Psoas muscle (tissue), 8 donors: Measurements from ENCODE around the gene RPL19. TPM values are rescaled to one million over a fixed set of nuclear protein-coding genes. Genes with fewer than 3 reads are reported as not detected.
A peak's percentile ranks its signal among the peaks of the same experiment; 100 is the strongest.
"Not testable (repeated sequence)": the region's sequence is repeated elsewhere in the genome, so short reads cannot be mapped to it uniquely, and the experiment has no call there.

Experiments
- ATAC-seq, 4 donors: fragments of 200-7000 bp; cut with Tn5 transposase; one replicate each; pipeline ENCODE4 v1.9.1; 2020; ENCODE audit warnings: moderate library complexity in 3 of 4, mild to moderate bottlenecking in 2 of 4
- DNase-seq, 2 donors: peaks; one replicate each; pipeline ENCODE4 v3.0.0-alpha.2; 2020
- H3K27ac ChIP-seq: fragments of 200-600 bp; one replicate; pipeline ENCODE4 v1.8.0; 2022
- H3K27me3 ChIP-seq, 3 donors: fragments of 200-600 bp in 1 of 3; one replicate each; pipeline versions ENCODE4 v1.6.1 to v1.8.0; 2013 to 2022; ENCODE audit warnings: low read length in 2 of 3, mild to moderate bottlenecking in 2 of 3, moderate library complexity in 1 of 3; ENCODE audit not compliant: insufficient read depth in 3 of 3
- H3K36me3 ChIP-seq, 2 donors: fragments of 200-600 bp in 1 of 2; one replicate each; pipeline versions ENCODE4 v1.6.1 to v1.8.0; 2013 to 2022; ENCODE audit warnings: low read depth in 1 of 2, mild to moderate bottlenecking in 1 of 2, moderate library complexity in 1 of 2; ENCODE audit not compliant: insufficient read depth in 1 of 2
- H3K4me1 ChIP-seq: fragments of 200-600 bp; one replicate; pipeline ENCODE4 v1.8.0; 2022
- H3K4me3 ChIP-seq: fragments of 200-600 bp; one replicate; pipeline ENCODE4 v1.8.0; 2022; ENCODE audit warnings: mild to moderate bottlenecking
- H3K9me3 ChIP-seq: fragments of 200-600 bp; one replicate; pipeline ENCODE4 v1.8.0; 2022
- WGBS, 3 donors: extraction: QIAGEN DNeasy Blood & Tissue Kit; methylation state at CpG; one replicate each; pipeline versions ENCODE4 v1.1.6 to v1.1.7; 2013; 5-methylcytosine and 5-hydroxymethylcytosine counted together
- intact Hi-C, 2 donors: fragments of 100-400 bp; cut with DNase I; formaldehyde crosslinking; loops; one replicate each; pipeline versions ENCODE4 v1.11.0 to v1.14.2; 2022
- polyA plus RNA-seq, 3 donors: library from polyadenylated mRNA; stranded (reverse); fragments of 200-250 nt; gene quantifications; one replicate each; pipeline ENCODE4 v1.2.3, GENCODE V29; 2013
- total RNA-seq, 4 donors: library from RNA; stranded (reverse); fragmentation: NEBNext Ultra II Directional in 2 of 4; extraction: Animal tissue kit (Norgen Biotek cat#: 25700) in 2 of 4; gene quantifications; one replicate each; pipeline versions ENCODE4 v1.2.1 to v1.2.4, GENCODE V29; 2021 to 2023
- TF ChIP-seq, protein P1 (sequence below): fragments of 200-600 bp; IDR thresholded peaks from one replicate; pipeline ENCODE4 v1.8.0; 2022; ENCODE audit warnings: antibody characterized with exemption
- donor health status: healthy with polysubstance abuse.
- donor health status: DM: no; HTN: no; CAD: no; lungs with moderate emphysema.
- donor health status: Bipolar disorder and iron deficiency.
- donor health status: healthy.
- donor health status: DM: yes; HTN: yes; CAD: no.
- donor health status: DM: no; HTN: no; CAD: no.
- donor health status: DM: no; HTN: no; CAD: no.
- donor health status: DM: yes; HTN: yes; CAD: no.

The RPL19 gene
- total and polyA plus RNA-seq, 7 donors = 1,146 to 3,039 (median 1,520) TPM

DNA sequence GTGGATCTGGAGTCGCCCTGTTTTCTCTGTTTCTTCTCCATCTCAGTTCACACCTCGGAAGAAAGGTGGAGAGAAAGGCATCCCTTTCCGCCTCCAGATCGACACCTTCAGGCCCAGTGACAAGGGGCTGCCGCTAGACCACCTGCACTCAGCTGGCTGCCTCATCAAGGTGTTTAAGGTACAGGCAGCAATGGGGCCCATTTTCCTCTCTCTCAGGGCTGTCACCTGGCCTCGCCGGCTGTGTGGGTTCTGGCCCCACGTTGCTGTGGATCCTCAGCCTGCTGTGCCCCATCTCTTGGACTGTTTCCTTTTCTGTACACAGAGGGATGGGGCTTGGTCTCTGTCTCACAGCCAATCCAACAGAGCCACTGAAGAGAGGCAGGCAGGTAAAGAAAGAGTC, 43.1 kb downstream of the RPL19 start:
- H3K36me3 ChIP-seq = no peaks in the 10 kb centered on the region
- WGBS, 3 donors = 80 to 84% (median 82%) methylated on average over 8 of the region's 8 CpGs
- no peaks in the 10 kb centered on the region for H3K27me3 ChIP-seq
- DNase-seq (no peak), ATAC-seq (no peak)
- intact Hi-C loops = loop anchor here (5.0 kb wide), 2 partner anchors 36 to 261 kb away; no protein-coding TSS in a partner anchor
- TF ChIP-seq, protein P1, sequence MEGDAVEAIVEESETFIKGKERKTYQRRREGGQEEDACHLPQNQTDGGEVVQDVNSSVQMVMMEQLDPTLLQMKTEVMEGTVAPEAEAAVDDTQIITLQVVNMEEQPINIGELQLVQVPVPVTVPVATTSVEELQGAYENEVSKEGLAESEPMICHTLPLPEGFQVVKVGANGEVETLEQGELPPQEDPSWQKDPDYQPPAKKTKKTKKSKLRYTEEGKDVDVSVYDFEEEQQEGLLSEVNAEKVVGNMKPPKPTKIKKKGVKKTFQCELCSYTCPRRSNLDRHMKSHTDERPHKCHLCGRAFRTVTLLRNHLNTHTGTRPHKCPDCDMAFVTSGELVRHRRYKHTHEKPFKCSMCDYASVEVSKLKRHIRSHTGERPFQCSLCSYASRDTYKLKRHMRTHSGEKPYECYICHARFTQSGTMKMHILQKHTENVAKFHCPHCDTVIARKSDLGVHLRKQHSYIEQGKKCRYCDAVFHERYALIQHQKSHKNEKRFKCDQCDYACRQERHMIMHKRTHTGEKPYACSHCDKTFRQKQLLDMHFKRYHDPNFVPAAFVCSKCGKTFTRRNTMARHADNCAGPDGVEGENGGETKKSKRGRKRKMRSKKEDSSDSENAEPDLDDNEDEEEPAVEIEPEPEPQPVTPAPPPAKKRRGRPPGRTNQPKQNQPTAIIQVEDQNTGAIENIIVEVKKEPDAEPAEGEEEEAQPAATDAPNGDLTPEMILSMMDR = no peak
- H3K27ac ChIP-seq = no peak overlapping the region
- H3K4me3 ChIP-seq = no peak overlapping the region
- peaks cover 10% of the 10 kb centered on the region for H3K4me1 ChIP-seq
- no peaks in the 10 kb centered on the region for H3K9me3 ChIP-seq

GRCh38 chr17:39244016-39244599, 44.0 kb downstream of the RPL19 start:
- H3K27ac ChIP-seq = no peak overlapping the region
- intact Hi-C loops = loop anchor here (1.0 to 5.0 kb wide), 5 partner anchors 36 to 262 kb away; no protein-coding TSS in a partner anchor
- WGBS, 3 donors = 43 to 56% (median 55%) methylated on average over 11 of the region's 11 CpGs
- no peaks in the 10 kb centered on the region for H3K9me3 ChIP-seq
- no peak overlapping the region for H3K4me3 ChIP-seq
- H3K36me3 ChIP-seq = no peaks in the 10 kb centered on the region
- H3K4me1 ChIP-seq = peaks cover 4% of the 10 kb centered on the region
- H3K27me3 ChIP-seq = no peaks in the 10 kb centered on the region
- peak in 2 of 4 donors; percentile 2 to 15 for ATAC-seq
- TF ChIP-seq, protein P1 = no peak
- no peak for DNase-seq

DNA sequence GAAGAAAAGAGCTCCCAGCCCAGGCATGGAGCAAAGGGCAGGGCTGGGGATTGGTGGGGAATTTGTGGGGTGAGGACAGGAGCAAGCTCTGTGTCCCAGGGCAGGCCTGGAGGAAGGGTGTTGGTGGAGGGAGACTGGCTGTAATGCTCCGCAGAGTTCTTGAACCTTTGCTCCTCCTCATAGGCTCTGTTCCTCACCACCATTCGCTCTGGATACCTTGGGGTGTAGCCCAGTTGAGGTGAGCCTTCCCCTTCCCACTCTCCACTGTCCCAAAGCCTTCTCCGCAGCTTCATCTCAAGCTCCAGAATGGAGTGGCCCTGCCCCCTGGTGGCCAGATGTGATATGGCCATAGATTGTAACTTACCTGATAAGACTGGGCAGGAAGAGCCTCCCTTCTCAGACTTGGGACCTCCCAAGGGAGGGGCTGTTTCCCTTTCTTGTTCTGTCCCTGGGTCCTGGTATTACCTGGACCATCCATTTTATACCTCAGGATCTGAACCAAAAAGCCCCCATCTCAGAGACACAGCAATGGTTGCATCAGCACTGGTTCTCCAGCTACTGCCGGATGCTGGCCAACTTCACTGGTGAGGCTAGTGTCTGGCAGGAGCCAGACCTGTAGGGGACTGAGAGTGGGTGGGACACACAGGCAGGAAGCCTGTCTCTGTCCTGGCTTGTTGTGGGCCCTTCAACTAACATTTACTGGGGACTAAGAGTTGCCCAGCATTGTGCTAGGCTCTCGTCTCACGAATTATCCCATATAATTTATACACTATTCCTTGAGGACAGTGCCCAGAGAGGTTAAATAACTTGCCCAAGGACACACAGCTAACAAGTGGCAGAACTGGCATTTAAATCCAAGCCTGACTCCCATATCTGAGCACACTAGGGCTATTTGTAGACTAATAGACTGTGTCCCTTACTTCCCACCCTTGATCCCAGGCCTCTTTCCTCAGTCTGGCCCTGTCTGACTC, 44.8 kb downstream of the RPL19 start:
- WGBS, 3 donors = 38 to 40% (median 39%) methylated on average over 6 of the region's 6 CpGs
- intact Hi-C loops = loop anchor here (1.0 to 5.0 kb wide), 5 partner anchors 37 to 263 kb away; no protein-coding TSS in a partner anchor
- peak; percentile 87 to 95 (median 94) for ATAC-seq

DNA sequence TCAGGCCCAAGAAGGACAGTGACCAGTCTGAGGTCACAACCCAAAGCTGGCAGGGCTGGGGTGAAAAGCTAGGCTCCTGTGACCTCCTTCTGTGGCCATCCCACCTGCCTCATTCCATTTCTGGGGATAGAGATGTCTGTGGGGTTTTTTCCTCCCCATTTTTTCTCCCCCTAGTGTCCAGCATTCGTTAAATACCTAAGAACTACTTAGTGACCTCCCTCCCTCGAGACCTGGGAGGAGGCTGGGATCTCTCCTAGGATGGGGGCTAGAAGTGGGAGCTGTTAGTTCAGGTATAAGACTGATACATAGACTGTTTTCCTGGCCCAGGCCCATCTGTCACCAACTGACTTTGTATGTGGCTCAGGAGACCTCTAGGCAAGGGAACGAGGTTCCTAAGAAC, 46.2 kb downstream of the RPL19 start:
- intact Hi-C loops = no loop called here

More for the DNA sequence above, 44.8 kb downstream of the RPL19 start:
- Histone ChIP-seq H3K9me3 (no peaks in the 10 kb centered on the region), H3K27me3 (no peaks in the 10 kb centered on the region), H3K27ac (no peak overlapping the region), H3K4me3 (no peak overlapping the region), H3K36me3 (no peaks in the 10 kb centered on the region), H3K4me1 (peaks cover 4% of the 10 kb centered on the region)
- TF ChIP-seq, protein P1 = peak; percentile 98
- DNase-seq = peak; percentile 84 to 90

GRCh38 chr17:39250076-39250475, 50.0 kb downstream of the RPL19 start:
- H3K4me1 ChIP-seq, ATAC-seq, H3K9me3 ChIP-seq, DNase-seq, intact Hi-C loops, H3K27ac ChIP-seq, H3K27me3 ChIP-seq, H3K4me3 ChIP-seq: not testable (repeated sequence)
- peaks cover 0 to 35% of the 10 kb centered on the region in 2 donors for H3K36me3 ChIP-seq
- 93 to 95% (median 94%) methylated on average over 12 of the region's 12 CpGs for WGBS, 3 donors

More for the DNA sequence above, 46.2 kb downstream of the RPL19 start:
- Histone ChIP-seq H3K36me3 (no peaks in the 10 kb centered on the region), H3K27me3 (no peaks in the 10 kb centered on the region), H3K9me3 (no peaks in the 10 kb centered on the region), H3K27ac (no peak overlapping the region), H3K4me1 (peaks cover 4% of the 10 kb centered on the region), H3K4me3 (no peak overlapping the region)
- no peak for DNase-seq
- TF ChIP-seq, protein P1 = no peak
- 34 to 55% (median 40%) methylated on average over 3 of the region's 3 CpGs for WGBS, 3 donors
- no peak for ATAC-seq
